HG02759 (cell line): Measurements from ENCODE around the gene UMAD1.
A peak's percentile ranks its signal among the peaks of the same experiment; 100 is the strongest.

Experiments used
- ATAC-seq: cut with Tn5 transposase; IDR thresholded peaks from one replicate; pipeline ENCODE4 v1.9.1; 2021; ENCODE audit warnings: mild to moderate bottlenecking, moderate library complexity; ENCODE audit not compliant: unreplicated experiment

The UMAD1 gene

DNA sequence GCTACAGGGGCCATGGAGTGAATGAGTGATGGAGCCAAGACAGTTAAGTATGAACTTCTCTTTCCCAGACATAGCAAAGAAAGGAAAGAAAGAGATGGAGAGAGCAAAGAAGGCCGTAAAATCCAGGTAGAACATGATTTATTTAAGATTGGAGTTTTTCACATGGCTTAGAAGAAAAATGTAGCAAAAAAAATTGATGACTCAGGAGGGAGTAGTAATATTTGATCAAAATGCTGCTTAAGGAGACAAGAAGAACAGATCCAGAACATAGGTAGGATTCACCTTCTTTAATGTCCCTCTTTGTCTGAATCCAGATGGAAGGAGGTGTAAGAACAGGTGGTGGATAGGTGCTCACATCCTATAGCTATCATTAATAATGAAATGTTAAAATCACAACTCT lies 277.0 kb downstream of the UMAD1 start:
- no peak for ATAC-seq

DNA sequence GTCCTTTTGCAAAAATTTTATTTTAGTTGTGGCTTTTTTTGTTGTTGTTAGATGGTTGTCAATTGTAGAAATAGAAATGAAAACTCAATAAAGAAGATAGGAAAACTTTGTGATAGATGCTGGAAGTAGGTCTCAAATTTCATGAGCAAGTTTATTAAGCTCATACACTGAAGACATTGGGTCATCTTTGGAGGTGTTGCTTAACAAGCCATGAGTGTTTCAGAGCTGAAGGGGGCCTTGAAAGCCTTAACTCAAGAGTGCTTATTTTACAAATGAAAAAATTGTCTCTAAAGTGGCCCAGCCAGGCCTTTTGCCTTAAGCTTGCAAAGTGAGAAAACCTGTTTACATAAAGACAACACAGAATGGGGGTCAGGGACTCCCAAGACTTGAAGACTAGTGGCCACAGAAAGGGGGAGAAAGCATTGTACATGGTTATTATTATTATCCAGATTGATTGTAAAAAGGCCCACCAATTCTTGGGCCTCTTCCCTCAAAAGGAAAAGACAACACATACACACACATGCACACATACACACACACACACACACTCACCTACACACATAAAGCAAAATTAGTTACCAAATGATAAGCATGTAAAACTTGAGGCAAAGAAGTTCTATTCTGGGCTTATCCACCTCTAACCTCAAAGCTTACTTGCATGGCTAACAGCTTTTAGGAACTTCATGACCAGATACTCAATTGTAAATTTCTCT lies 278.3 kb downstream of the UMAD1 start:
- peak; percentile 40 for ATAC-seq

DNA sequence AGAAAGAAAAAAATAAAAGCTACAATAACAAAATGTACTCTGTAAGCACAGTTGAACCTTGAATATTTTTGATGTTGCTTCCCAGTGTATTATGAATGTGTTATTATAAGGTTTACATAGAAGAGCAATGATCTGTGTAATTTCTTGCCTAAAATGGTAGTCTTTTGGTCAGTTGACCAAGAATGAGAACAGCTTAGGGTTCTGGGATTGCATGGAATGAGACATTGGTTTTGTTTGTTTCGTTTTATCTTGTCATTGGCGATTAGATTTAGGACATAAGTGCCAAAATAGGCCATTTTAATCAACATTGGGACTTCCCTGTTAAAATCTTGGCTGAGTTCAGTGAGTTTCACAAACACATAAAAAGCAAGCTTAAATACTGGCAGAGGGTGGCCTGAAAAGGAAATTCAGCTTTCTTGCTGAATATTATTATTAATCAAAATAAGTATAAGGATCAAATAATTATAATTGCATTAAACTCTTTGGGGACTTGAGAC lies 278.9 kb downstream of the UMAD1 start:
- peak; percentile 34 for ATAC-seq

DNA sequence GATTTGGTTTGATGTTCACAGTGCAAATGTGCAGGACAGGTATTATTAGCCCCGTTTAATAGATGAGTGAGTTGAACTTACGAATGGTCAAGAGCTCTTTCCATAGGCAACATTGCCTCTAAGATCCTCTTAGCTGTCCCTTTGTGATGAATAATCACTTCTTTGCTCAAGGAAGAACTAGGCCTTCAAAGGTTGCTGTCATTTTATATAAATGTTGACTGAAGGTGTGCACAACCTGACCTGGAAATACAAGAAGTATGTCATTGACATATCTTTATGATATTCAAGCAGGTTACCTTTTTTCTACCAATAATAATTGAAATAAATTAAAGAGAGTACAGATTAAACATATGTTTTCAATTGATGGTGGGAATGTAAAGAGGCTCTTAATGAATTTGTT lies 279.5 kb downstream of the UMAD1 start:
- no peak for ATAC-seq

DNA sequence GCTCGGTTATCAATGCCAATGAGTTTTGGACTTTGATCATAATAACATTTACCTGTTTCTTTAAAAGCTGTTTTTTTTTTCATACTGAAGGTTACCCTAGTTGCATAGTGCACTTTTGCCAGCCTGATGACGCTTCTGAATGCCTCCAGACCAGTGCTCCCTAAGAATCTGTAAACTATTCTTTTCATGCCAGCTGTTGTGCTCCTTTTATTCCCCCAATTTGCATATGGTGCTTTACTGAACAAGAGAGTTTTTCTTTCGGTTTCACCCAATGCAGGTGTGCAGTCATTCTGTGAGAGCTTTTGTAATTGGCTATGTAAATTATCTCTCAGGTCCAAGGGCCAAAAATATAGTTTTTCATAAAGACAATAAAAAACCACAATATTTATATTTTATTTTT lies 279.9 kb downstream of the UMAD1 start:
- ATAC-seq, result peak; percentile 90

DNA sequence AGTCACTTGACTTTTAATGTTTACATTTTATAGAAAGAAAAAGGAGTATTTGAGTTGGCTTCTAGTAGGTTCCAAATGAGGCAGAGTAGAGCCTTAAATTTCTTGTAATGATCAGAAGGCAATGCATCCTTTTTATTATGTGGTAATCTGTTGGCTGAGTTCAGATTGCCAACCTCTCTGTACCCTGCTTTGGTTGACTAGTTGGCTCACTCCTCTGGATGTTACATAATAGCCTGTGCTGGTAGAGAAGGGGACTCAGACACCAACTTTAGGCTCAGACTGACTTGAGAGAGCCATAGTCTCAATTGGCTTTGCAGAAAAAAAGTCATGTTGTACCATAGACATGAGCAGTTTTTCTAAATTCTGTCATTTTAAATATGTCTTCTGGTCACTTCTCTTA lies 281.3 kb downstream of the UMAD1 start:
- ATAC-seq, result no peak

DNA sequence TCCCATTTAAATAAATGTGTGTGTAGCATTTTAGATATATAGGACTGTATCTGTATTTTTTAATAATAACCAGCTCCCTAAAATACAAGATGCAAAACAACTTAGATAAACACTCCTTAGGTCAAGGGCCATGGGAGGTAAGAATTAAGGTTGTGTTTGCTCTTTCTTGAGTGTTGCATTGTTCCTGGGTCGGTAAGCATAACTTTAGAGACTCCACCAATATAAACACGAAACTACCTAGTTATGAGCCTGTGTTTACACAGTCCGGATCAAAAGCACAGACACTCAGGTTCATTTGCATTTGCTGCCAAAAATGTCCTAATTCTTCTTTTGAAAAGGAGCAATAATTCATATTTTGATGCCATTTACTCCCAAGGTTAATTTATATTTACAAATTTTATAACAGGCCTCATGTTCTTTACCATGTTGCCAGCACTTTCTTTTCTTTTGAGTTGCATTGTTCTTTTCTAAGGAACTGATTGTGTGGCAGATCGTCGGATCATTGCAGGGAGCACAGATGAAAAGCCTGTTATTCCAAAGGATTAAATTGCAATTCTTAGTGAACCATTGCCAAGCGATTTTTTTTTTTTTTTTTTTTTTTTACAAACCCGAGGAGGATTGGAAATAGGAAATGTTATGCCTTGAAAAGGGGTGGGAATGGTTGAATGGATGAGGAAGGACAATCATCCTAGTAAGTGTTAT lies 282.3 kb downstream of the UMAD1 start:
- ATAC-seq, result no peak

DNA sequence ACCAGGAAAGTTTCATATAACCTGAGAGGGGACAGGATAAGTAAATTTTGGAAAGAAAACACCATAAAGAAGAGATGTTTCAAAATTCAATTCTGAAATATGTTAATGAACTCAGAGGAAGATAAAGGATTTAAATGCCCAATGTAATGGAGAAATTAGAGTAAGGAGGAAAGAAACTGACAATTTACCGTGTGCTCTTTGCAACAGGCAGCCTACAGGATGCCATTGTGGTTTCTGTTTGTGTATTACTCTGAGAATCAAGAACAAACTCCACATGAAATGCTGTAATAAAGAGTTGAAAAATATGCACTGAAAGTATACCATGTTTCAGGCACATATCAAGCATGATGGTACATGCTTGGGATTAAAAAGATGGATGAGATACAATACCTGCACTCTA lies 283.3 kb downstream of the UMAD1 start:
- no peak for ATAC-seq

DNA sequence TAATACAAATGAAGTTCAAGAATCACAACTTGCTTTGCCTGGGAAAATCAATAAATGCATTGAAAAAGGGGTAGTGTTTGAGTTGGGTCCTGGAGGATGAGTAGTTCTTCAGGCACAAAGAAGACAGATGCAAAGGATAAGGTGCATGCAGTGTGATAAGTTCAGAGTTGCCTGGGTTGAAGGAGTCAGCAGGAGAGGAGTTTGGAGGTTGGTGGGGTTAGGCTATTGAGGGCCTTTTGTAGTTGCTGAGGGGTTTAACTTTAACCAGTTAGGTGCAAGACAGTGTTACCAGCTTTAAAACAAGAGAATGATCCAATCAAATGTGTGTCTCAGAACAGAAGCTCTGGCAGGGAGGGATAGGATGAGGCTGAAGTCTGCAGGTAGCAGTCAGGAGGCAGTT lies 283.8 kb downstream of the UMAD1 start:
- no peak for ATAC-seq
